ENCODE measurements around the gene DHRS3. TPM values are rescaled to one million over a fixed set of nuclear protein-coding genes. Genes with fewer than 3 reads are reported as not detected.

The DHRS3 gene
- total and polyA plus RNA-seq, 2 of the 13 experiments (the other 11 are each of a cell fraction or from before 2014, with no cell fraction given) = 48.5 to 90.5 TPM

DNA sequence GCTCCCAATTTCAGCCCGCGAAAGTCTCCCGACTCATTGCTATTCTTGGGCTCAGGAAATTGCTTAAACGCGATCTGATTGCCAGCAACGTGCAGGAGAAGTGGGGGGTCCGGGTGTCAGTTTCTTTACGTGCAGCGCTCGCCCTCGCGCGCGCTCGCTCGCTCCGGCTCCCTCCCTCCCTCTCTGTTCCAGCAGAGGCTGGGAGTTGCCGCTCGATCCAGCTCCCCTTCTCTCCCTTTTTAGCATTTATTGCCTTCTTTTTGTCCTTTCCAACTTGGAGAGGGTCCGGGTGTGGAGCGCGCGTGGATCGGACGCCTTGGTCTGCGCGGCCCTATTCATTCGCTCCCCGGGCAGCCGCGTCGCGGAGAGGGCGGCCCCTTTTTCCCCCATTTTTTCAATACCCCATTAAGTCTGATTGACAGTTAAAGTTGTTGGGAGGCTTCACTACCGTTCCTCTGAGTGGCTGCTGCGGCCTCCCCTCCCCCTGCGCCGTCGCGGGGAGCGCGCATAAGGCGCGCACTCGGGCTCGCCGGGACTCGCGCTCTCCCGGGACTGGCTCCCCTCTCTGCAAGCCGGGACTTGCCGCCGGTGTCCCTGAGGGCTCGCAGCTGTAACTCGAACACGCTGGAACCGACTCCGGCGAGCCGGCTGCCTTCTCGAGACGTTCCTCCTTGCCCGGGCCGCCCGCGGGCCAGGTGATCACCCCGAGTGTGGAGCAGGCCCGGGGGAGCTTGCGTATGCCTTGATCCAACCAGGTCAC lies at the start of gene DHRS3 (continued):
- peak; percentile 17 to 45; a peak in 1 of 4 replicates for TF ChIP-seq HMGXB4 (CRISPR knock-in tag; IDR thresholded peaks at IDR 0.05; ENCODE audit: borderline replicate concordance in 1 of 2, low read depth in 1 of 2)
- TF ChIP-seq MLX (CRISPR knock-in tag; IDR thresholded peaks at IDR 0.05) = no peak
- TF ChIP-seq ZNF709 (CRISPR knock-in tag; IDR thresholded peaks at IDR 0.05) = peak; percentile 75
- TF ChIP-seq ZFY (CRISPR knock-in tag; IDR thresholded peaks at IDR 0.05) = peak; percentile 57
- peak; percentile 78 for TF ChIP-seq MED1 (CRISPR knock-in tag; IDR thresholded peaks at IDR 0.05)
- TF ChIP-seq POLR2A (IDR thresholded peaks at IDR 0.05; ENCODE audit: insufficient read depth in 1 of 2, low read depth in 2 of 2, low read length in 2 of 2) = peak; percentile 64
- TF ChIP-seq SETDB1 (CRISPR knock-in tag; IDR thresholded peaks at IDR 0.05; ENCODE audit: borderline replicate concordance) = no peak
- TF ChIP-seq XRCC5 (optimal IDR thresholded peaks at IDR 0.05; ENCODE audit: low read length) = peak; percentile 57
- TF ChIP-seq ZNF776 (CRISPR knock-in tag; IDR thresholded peaks at IDR 0.05) = 0 out of 2 replicates have a peak, but pooled peaks have one; percentile 21
- TF ChIP-seq HOXA9 (CRISPR knock-in tag; IDR thresholded peaks at IDR 0.05; ENCODE audit: borderline replicate concordance) = 0 out of 2 replicates have a peak, but pooled peaks have one; percentile 30
- peak; percentile 70; the same call in 1 of the 2 replicates for TF ChIP-seq ZNF362 (CRISPR knock-in tag; IDR thresholded peaks at IDR 0.05; ENCODE audit: borderline replicate concordance)
- peak; percentile 55; the same call in 1 of the 2 replicates for TF ChIP-seq ZNF317 (CRISPR knock-in tag; IDR thresholded peaks at IDR 0.05)
- TF ChIP-seq HNRNPLL (IDR thresholded peaks at IDR 0.05; ENCODE audit: low read depth, low read length, poor library complexity, severe bottlenecking) = peak; percentile 79
- no peak for TF ChIP-seq ZNF414 (CRISPR knock-in tag; IDR thresholded peaks at IDR 0.05)
- TF ChIP-seq ZNF749 (CRISPR knock-in tag; IDR thresholded peaks at IDR 0.05; ENCODE audit: borderline replicate concordance) = 0 out of 2 replicates have a peak, but pooled peaks have one; percentile 9
- 0 out of 2 replicates have a peak, but pooled peaks have one; percentile 43 for TF ChIP-seq ISX (CRISPR knock-in tag; conservative IDR thresholded peaks at IDR 0.05)
- TF ChIP-seq, protein P1, sequence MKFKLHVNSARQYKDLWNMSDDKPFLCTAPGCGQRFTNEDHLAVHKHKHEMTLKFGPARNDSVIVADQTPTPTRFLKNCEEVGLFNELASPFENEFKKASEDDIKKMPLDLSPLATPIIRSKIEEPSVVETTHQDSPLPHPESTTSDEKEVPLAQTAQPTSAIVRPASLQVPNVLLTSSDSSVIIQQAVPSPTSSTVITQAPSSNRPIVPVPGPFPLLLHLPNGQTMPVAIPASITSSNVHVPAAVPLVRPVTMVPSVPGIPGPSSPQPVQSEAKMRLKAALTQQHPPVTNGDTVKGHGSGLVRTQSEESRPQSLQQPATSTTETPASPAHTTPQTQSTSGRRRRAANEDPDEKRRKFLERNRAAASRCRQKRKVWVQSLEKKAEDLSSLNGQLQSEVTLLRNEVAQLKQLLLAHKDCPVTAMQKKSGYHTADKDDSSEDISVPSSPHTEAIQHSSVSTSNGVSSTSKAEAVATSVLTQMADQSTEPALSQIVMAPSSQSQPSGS (CRISPR knock-in tag; IDR thresholded peaks at IDR 0.05) = no peak
- no peak for TF ChIP-seq ZNF30 (CRISPR knock-in tag; IDR thresholded peaks at IDR 0.05)
- TF ChIP-seq ZNF660 (CRISPR knock-in tag; IDR thresholded peaks at IDR 0.05; ENCODE audit: borderline replicate concordance, low read depth) = 0 out of 2 replicates have a peak, but pooled peaks have one; percentile 31
- TF ChIP-seq MTA1 (CRISPR knock-in tag; IDR thresholded peaks at IDR 0.05; ENCODE audit: borderline replicate concordance) = 0 out of 2 replicates have a peak, but pooled peaks have one; percentile 72
- TF ChIP-seq, protein P2, sequence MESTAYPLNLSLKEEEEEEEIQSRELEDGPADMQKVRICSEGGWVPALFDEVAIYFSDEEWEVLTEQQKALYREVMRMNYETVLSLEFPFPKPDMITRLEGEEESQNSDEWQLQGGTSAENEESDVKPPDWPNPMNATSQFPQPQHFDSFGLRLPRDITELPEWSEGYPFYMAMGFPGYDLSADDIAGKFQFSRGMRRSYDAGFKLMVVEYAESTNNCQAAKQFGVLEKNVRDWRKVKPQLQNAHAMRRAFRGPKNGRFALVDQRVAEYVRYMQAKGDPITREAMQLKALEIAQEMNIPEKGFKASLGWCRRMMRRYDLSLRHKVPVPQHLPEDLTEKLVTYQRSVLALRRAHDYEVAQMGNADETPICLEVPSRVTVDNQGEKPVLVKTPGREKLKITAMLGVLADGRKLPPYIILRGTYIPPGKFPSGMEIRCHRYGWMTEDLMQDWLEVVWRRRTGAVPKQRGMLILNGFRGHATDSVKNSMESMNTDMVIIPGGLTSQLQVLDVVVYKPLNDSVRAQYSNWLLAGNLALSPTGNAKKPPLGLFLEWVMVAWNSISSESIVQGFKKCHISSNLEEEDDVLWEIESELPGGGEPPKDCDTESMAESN (CRISPR knock-in tag; conservative IDR thresholded peaks at IDR 0.05) = no peak
